ENCODE results near the gene EFNB3. TPM values are rescaled to one million over a fixed set of nuclear protein-coding genes. Genes with fewer than 3 reads are reported as not detected.

Gene EFNB3
- total and polyA plus RNA-seq, 10 of the 15 experiments (the other 5 are each of a cell fraction or from before 2014, with no cell fraction given), result 0.01 to 0.13 (median 0.04) TPM; not detected in 5

DNA sequence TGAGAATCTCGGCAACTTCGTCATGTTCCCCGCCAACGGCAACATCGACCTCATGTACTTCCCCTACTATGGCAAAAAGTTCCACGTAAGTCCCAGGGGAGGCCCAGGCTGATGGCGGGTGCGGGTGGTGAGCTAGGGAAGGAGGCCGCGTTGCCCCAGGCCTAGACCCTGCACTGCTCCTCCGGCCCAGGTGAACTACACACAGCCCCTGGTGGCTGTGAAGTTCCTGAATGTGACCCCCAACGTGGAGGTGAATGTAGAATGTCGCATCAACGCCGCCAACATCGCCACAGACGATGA is 49.5 kb upstream of the EFNB3 start:
- ChIA-PET RAD21 (ENCODE audit: unreplicated experiment) (no interaction called here), SMC1A (ENCODE audit: uncharacterized antibody, unreplicated experiment) (interaction anchor here (1.4 kb wide), 1 partner anchor 32 kb away, joined by 3 read pairs; the partner anchor contains the start of gene TP53), POLR2A (interaction anchor here (0.7 kb wide), 1 partner anchor 33 kb away, joined by 6 read pairs; the partner anchor contains the start of gene WRAP53), CTCF (interaction anchor here (1.0 kb wide), 2 partner anchors 23 to 32 kb away, joined by 3 to 5 read pairs; partner anchors contain the start of gene TP53)
- no peak overlapping the region for H3K27ac ChIP-seq (ENCODE audit: control insufficient read depth, insufficient read depth)
- H3K9me3 ChIP-seq (replicated peaks; ENCODE audit: control insufficient read depth, insufficient read depth, low read length), result no peaks in the 10 kb centered on the region
- in situ Hi-C loops (cut with MboI), result no loop called here
- no peak overlapping the region for H3K9ac ChIP-seq (ENCODE audit: control insufficient read depth, insufficient read depth, low read length)
- no peaks in the 10 kb centered on the region for H3K79me2 ChIP-seq (ENCODE audit: control insufficient read depth, insufficient read depth, low read length)
- BruUV-seq (replicated peaks), result no TSS peak
- peak; percentile 47 for ATAC-seq
- TF ChIP-seq, protein P1, sequence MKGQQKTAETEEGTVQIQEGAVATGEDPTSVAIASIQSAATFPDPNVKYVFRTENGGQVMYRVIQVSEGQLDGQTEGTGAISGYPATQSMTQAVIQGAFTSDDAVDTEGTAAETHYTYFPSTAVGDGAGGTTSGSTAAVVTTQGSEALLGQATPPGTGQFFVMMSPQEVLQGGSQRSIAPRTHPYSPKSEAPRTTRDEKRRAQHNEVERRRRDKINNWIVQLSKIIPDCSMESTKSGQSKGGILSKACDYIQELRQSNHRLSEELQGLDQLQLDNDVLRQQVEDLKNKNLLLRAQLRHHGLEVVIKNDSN (IDR thresholded peaks at IDR 0.05; ENCODE audit: borderline replicate concordance, extremely low read length, insufficient read depth, low read depth, low read length), result no peak
- peak; percentile 70 for TF ChIP-seq MEF2B (IDR thresholded peaks at IDR 0.05; ENCODE audit: partially characterized antibody, poor library complexity, severe bottlenecking)
- 0 out of 2 replicates have a peak, but pooled peaks have one; percentile 17 for TF ChIP-seq IKZF1 (conservative IDR thresholded peaks at IDR 0.05)
- no peak for TF ChIP-seq MTA2 (IDR thresholded peaks at IDR 0.05; ENCODE audit: low read depth)
- no peak for TF ChIP-seq SREBF2 (IDR thresholded peaks at IDR 0.05; ENCODE audit: low read length)
- no peak for TF ChIP-seq RBBP5 (conservative IDR thresholded peaks at IDR 0.05)
- H3K4me3 ChIP-seq, result no peak overlapping the region
- H2AFZ ChIP-seq (ENCODE audit: control insufficient read depth, low read depth, low read length), result no peak overlapping the region
- no peak overlapping the region for H3K4me2 ChIP-seq (ENCODE audit: control insufficient read depth, insufficient read depth)
- no peak for FAIRE-seq
- H3K4me1 ChIP-seq (ENCODE audit: control insufficient read depth, insufficient read depth, low read length), result no peaks in the 10 kb centered on the region
- intact Hi-C loops (cut with micrococcal nuclease; ENCODE audit: unreplicated experiment), result no loop called here
- H4K20me1 ChIP-seq (ENCODE audit: control insufficient read depth, insufficient read depth), result no peaks in the 10 kb centered on the region
- H3K36me3 ChIP-seq (ENCODE audit: control insufficient read depth in 2 of 2, insufficient read depth in 2 of 2, low read length in 1 of 2), result no peaks in the 10 kb centered on the region
- DNase-seq (ENCODE audit: low read depth, low spot score), result no peak
- H3K27me3 ChIP-seq (replicated peaks in 1 of 2; ENCODE audit: control insufficient read depth in 2 of 2, insufficient read depth in 2 of 2, low read length in 1 of 2), result peaks cover 5 to 6% of the 10 kb centered on the region in 2 experiments
- 36% methylated on average over 17 of the region's 17 CpGs for WGBS (ENCODE audit: insufficient coverage, insufficient replicate concordance, low lambda C conversion rate, missing lambda C conversion rate)
